ENCODE results near the gene KRT83. TPM values are rescaled to one million over a fixed set of nuclear protein-coding genes. Genes with fewer than 3 reads are reported as not detected.

Gene KRT83
- total and polyA plus RNA-seq, 11 donors, result not detected

GRCh38 chr12:52338241-52338960 is 17.2 kb upstream of the KRT83 start:
- intact Hi-C loops (cut with DNase I), result no loop called here
- ATAC-seq, result peak in 1 of 4 donors; percentile 27
- Histone ChIP-seq H3K27me3 (peaks cover 0 to 17% (median 0%) of the 10 kb centered on the region in 9 donors), H3K36me3 (no peaks in the 10 kb centered on the region), H3K4me3 (no peak overlapping the region), H3K4me1 (no peaks in the 10 kb centered on the region), H3K9me3 (peaks cover 0 to 36% (median 12%) of the 10 kb centered on the region in 12 donors), H3K27ac (no peak overlapping the region)
- WGBS, 4 donors, result 75 to 81% (median 76%) methylated on average over 10 of the region's 10 CpGs
- TF ChIP-seq POLR2A (IDR thresholded peaks at IDR 0.05) (no peak), CTCF (IDR thresholded peaks at IDR 0.05) (no peak)
- DNase-seq, result no peak

GRCh38 chr12:52337054-52337453 is 15.9 kb upstream of the KRT83 start:
- Histone ChIP-seq H3K27me3 (peaks cover 0 to 17% (median 0%) of the 10 kb centered on the region in 9 donors), H3K9me3 (peaks cover 0 to 32% (median 12%) of the 10 kb centered on the region in 12 donors), H3K4me1 (no peaks in the 10 kb centered on the region), H3K4me3 (no peak overlapping the region), H3K27ac (no peak overlapping the region), H3K36me3 (no peaks in the 10 kb centered on the region)
- TF ChIP-seq CTCF (IDR thresholded peaks at IDR 0.05) (no peak), POLR2A (IDR thresholded peaks at IDR 0.05) (no peak)
- WGBS, 4 donors, result 41 to 67% (median 50%) methylated on average over 1 of the region's 1 CpG
- DNase-seq, result no peak
- intact Hi-C loops (cut with DNase I), result no loop called here
- ATAC-seq, result no peak

- 75 to 85% (median 80%) methylated on average over 2 of the region's 2 CpGs for WGBS, 4 donors
These were observed 15.4 kb upstream of the KRT83 start for GRCh38 chr12:52336641-52337040.

More at GRCh38 chr12:52336641-52337040, 15.4 kb upstream of the KRT83 start:
- Histone ChIP-seq H3K4me1 (no peaks in the 10 kb centered on the region), H3K27me3 (peaks cover 0 to 13% (median 0%) of the 10 kb centered on the region in 9 donors), H3K27ac (no peak overlapping the region), H3K9me3 (peaks cover 0 to 32% (median 12%) of the 10 kb centered on the region in 12 donors), H3K36me3 (no peaks in the 10 kb centered on the region), H3K4me3 (no peak overlapping the region)
- intact Hi-C loops (cut with DNase I), result no loop called here
- TF ChIP-seq CTCF (IDR thresholded peaks at IDR 0.05) (no peak), POLR2A (IDR thresholded peaks at IDR 0.05) (no peak)
- DNase-seq (no peak), ATAC-seq (no peak)
